SKM-1 treated with dmso at 0.1 percent for 144 hours (cell line): Measurements from ENCODE around the gene FIG4.
"Not testable (repeated sequence)": the region's sequence is repeated elsewhere in the genome, so short reads cannot be mapped to it uniquely, and the experiment has no call there.

Experiments
- DNase-seq: peaks from one replicate; lab custom pipeline; 2025; ENCODE audit not compliant: unreplicated experiment; lab: John Stamatoyannopoulos, UW

FIG4 gene

GRCh38 chr6:109793792-109794191, 102.7 kb downstream of the FIG4 start:
- DNase-seq: no peak

GRCh38 chr6:109794201-109794923, 103.3 kb downstream of the FIG4 start:
- DNase-seq: no peak

- DNase-seq: no peak
Observed at GRCh38 chr6:109795994-109796555, 105.0 kb downstream of the FIG4 start.

GRCh38 chr6:109799129-109799528, 108.0 kb downstream of the FIG4 start:
- DNase-seq: no peak

- DNase-seq: no peak
Observed at GRCh38 chr6:109799664-109800063, 108.6 kb downstream of the FIG4 start.

GRCh38 chr6:109800771-109801170, 109.7 kb downstream of the FIG4 start:
- DNase-seq: no peak

GRCh38 chr6:109801794-109802193, 110.7 kb downstream of the FIG4 start:
- DNase-seq: no peak

- DNase-seq: no peak
Observed at GRCh38 chr6:109804020-109804419, 112.9 kb downstream of the FIG4 start.

GRCh38 chr6:109807881-109808280, 116.8 kb downstream of the FIG4 start:
- no peak for DNase-seq

GRCh38 chr6:109808837-109809236, 117.7 kb downstream of the FIG4 start:
- no peak for DNase-seq

- no peak for DNase-seq
Observed at GRCh38 chr6:109815054-109815453, 124.0 kb downstream of the FIG4 start.

GRCh38 chr6:109816452-109817374, 125.6 kb downstream of the FIG4 start:
- no peak for DNase-seq

- peak; percentile 43 for DNase-seq
Observed at GRCh38 chr6:109820706-109821350, 129.7 kb downstream of the FIG4 start.

GRCh38 chr6:109821428-109821827, 130.3 kb downstream of the FIG4 start:
- peak; percentile 55 for DNase-seq

GRCh38 chr6:109824105-109824504, 133.0 kb downstream of the FIG4 start:
- no peak for DNase-seq

- DNase-seq: no peak
Observed at GRCh38 chr6:109826551-109826950, 135.5 kb downstream of the FIG4 start.

- DNase-seq: not testable (repeated sequence)
Observed at GRCh38 chr6:109831352-109831751, 140.3 kb downstream of the FIG4 start.

- no peak for DNase-seq
Observed at GRCh38 chr6:109834131-109834530, 143.0 kb downstream of the FIG4 start.

- DNase-seq: no peak
Observed at GRCh38 chr6:109834595-109835437, 143.7 kb downstream of the FIG4 start.

- DNase-seq: no peak
Observed at GRCh38 chr6:109840034-109840433, 148.9 kb downstream of the FIG4 start.
